Muscle of arm (tissue), 12 donors: ENCODE measurements around the gene NUDT8. TPM values are rescaled to one million over a fixed set of nuclear protein-coding genes. Genes with fewer than 3 reads are reported as not detected.
"Not testable (repeated sequence)": the region's sequence is repeated elsewhere in the genome, so short reads cannot be mapped to it uniquely, and the experiment has no call there.

ENCODE experiments used
- DNase-seq: peaks from one replicate; pipeline ENCODE4 v3.0.0-alpha.2; 2013
- polyA plus RNA-seq, 12 donors: library from polyadenylated mRNA; unstranded; fragments of 120-200 nt; gene quantifications; one replicate each; pipeline ENCODE4 v1.2.1, GENCODE V29; 2013; ENCODE audit not compliant: insufficient read length in 12 of 12

NUDT8 gene
- polyA plus RNA-seq, 12 donors = 1.9 to 4.0 (median 3.2) TPM; not detected in 2

DNA sequence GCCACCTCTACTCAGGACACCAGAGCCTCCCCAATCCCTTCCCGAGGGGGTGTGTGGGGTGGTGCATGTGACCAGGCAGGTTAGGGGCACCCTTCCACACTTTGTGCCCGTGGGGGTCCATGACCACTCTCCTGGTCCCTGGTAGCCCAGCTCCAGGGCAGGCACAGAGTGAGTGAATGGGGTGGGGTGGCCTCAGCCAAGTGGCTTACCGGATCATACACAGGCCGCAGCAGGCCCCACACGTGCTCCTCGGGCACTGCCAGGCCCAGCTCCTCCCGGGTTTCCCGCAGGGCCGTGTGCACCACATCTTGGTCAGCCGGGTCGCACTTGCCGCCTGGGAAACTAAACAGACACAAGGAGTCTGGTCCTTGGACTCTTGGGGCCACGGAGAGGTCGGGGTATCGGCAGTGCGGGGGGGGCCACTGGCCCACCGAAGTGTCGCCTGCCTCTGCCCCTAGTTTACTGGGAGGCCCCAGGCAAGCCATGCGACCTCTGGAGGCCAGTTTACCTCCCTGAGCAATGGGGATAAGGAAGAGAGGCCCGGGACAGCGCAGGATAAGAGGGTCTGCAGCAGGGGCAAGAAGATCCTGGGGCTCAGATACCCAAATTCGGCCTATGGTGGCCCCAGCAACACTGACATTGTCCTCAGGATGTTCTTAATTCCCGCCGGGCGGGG, 889 bp downstream of the NUDT8 start:
- no peak for DNase-seq

DNA sequence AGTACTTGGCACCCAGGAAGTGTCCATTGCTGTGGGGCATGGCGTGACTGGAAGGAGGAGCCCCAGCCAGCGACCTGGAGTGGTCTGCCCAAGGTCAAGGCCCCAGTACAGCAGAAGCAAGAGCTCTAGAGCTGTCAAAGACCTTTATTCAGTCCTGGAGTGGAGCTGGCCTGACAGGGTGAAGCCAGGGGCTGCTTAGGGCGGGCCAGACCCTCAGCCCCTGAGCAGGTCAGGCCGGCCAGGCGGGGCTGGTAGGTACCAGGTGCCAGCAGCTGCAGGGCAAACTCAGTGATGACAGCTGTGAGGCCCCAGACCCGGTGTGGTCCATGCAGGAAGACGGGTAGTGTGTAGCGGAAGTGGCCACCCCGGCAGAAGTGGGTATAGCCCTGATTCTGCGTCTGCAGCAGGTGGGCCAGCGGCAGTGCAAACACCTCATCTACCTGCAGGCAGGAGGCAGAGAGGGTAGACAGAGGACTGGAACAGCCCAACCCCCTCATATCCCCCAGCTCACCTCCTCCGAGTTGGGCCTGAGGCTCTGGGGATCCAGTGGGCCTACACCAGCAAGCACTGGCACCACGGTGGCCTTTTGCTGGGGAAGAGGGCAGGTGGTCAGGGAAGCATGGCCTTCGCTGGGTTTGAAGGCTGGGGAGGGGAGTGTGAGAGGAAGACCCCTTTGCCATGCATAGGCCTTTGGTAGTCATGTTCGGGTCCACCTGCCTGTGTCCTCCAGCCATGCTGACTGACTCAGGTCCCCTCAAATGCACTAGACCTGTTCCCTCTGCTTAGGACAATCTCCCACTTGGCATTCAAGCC, 1.7 kb downstream of the NUDT8 start:
- no peak for DNase-seq

DNA sequence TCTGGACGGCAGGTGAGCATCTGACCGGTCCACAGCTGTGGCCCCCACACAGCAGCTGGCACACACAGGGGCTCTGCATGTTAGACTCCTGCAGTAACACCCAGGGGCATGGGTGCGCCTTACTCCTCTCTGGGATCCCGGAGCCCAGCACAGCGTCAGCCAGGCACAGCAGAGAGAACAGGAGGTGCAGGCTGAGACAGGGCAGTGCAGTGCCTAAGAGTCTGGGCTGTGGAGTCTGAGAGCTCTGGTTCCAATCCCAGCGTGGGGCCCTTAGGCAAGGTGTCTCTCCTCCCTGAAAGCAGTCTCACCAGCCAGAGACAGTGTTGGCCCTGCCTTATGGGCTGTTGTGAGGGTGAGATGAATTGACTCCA, 2.3 kb downstream of the NUDT8 start:
- DNase-seq = no peak

DNA sequence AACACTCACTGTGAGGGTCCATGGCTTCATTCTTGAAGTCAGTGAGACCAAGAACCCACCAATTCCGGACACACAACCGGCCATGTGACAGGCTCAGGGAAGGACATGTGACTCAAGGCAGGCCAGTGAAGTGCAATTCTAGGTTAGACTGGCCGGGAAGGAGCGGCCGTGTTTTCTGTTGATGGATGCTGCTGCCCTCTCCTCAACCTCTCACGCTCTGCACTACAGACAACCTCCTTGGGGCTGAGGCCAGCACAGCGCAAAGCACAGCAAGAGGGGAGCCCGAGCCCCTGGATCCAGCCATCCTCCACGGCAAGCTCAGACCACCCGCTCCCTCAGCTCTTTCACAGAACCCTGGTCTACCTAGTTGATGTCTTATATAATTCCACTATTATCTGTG, 2.8 kb downstream of the NUDT8 start:
- DNase-seq = no peak

DNA sequence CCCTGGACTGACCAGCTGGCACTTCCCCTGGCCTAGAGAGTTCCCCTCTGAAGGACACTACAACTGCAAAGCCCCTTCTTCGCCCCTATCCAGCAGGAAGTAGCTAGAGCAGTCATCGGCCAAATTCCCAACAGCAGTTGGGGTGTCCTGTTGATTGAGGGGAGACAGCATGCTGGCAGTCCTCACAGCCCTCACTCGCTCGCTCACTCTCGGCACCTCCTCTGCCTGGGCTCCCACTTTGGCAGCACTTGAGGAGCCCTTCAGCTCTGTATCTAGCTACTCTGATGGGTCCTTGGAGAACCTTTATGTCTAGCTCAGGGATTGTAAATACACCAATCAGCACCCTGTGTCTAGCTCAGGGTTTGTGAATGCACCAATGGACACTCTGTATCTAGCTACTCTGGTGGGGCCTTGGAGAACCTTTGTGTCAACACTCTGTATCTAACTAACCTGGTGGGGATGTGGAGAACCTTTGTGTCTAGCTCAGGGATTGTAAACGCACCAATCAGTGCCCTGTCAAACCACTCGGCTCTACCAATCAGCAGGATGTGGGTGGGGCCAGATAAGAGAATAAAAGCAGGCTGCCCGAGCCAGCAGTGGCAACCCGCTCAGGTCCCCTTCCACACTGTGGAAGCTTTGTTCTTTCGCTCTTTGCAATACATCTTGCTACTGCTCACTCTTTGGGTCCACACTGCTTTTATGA, 3.5 kb downstream of the NUDT8 start:
- DNase-seq = not testable (repeated sequence)

DNA sequence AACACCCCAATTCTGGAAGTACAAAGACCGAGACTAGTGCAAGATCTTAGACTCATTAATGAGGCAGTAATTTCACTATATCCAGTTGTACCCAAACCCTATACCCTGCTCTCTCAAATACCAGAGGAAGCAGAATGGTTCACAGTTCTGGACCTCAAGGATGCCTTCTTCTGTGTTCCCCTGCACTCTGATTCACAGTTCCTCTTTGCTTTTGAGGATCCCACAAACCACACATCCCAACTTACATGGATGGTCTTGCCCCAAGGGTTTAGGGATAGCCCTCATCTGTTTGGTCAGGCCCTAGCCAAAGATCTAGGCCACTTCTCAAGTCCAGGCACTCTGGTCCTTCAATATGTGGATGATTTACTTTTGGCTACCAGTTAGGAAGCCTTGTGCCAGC, 5.9 kb downstream of the NUDT8 start:
- not testable (repeated sequence) for DNase-seq

DNA sequence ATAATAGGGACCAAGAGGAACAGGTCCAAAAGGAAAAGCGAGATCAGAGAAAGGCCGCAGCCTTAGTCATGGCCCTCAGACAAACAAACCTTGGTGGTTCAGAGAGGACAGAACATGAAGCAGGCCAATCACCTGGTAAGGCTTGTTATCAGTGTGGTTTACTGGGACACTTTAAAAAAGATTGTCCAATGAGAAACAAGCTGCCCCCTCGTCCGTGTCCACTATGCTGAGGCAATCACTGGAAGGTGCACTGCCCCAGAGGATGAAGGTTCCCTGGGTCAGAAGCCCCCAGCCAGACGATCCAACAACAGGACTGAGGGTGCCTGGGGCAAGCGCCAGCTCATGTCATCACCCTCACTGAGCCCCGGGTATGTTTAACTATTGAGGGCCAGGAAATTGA, 6.8 kb downstream of the NUDT8 start:
- not testable (repeated sequence) for DNase-seq

DNA sequence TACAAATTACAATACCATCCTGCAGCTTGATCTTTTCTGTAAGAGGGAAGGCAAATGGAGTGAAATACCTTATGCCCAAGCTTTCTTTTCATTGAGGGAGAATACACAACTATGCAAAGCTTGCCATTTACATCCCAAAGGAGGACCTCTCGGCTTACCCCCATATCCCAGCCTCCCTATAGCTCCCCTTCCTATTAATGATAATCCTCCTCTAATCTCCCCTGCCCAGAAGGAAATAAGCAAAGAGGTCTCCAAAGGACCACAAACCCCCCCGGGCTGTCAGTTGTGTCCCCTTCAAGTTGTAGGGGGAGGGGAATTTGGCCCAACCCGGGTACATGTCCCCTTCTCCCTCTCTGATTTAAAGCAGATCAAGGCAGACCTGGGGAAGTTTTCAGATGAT, 7.8 kb downstream of the NUDT8 start:
- DNase-seq = not testable (repeated sequence)

DNA sequence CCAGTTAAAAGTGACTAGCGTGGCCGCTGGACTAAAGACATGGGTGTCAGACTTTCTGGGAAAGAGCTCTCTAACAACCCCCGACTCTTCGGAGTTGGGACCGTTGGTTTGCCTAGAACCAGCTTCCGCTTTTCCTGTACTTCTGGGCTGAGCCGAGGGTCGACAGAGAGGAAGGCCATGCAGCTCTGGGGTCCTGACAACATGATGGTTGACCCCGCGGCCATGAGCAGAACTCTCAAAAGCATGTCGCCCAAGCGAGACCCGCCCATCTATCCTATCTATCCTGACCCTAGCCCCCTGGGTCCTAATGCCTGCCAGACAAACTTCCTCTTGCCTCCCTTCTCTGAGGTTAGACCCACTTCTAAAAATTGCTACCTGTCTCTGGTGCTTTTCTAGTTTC, 9.1 kb downstream of the NUDT8 start:
- not testable (repeated sequence) for DNase-seq

DNA sequence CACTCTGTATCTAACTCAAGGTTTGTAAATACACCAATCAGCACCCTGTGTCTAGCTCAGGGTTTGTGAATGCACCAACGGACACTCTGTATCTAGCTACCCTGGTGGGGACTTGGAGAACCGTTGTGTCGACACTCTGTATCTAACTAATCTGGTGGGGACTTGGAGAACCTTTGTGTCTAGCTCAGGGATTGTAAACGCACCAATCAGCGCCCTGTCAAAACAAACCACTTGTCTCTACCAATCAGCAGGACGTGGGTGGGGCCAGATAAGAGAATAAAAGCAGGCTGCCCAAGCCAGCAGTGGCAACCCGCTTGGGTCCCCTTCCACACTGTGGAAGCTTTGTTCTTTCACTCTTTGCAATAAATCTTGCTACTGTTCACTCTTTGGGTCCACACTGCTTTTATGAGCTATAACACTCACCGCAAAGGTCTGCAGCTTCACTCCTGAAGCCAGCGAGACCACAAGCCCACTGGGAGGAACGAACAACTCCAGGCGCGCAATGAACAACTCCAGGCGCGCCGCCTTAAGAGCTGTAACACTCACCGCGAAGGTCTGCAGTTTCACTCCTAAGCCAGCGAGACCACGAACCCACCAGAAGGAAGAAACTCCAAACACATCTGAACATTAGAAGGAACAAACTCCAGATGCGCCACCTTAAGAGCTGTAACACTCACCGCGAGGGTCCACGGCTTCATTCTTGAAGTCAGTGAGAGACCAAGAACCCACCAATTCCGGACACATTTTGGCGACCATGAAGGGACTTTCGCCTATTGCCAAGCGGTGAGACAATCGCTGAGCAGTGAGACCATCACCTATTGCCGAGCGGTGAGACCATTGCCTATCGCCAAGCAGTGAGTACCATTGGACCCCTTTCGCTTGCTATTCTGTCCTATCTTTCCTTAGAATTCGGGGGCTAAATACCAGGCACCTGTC, 9.8 kb downstream of the NUDT8 start:
- DNase-seq = not testable (repeated sequence)

DNA sequence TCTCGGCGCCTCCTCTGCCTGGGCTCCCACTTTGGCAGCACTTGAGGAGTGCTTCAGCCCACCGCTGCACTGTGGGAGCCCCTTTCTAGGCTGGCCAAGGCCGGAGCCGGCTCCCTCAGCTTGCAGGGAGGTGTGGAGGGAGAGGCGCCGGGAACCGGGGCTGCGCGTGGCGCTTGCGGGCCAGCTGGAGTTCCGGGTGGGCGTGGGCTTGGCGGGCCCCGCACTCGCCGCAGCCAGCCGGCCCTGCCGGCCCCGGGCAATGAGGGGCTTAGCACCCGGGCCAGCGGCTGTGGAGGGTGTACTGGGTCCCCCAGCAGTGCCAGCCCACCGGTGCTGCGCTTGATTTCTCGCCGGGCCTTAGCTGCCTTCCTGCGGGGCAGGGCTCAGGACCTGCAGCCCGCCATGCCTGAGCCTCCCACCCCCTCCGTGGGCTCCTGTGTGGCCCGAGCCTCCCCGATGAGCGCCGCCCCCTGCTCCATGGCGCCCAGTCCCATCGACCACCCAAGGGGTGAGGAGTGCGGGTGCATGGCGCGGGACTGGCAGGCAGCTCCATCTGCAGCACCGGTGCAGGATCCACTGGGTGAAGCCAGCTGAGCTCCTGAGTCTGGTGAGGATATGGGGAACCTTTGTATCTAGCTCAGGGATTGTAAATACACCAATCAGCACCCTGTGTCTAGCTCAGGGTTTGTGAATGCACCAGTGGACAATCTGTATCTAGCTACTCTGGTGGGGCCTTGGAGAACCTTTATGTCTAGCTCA, 10.7 kb downstream of the NUDT8 start:
- DNase-seq = not testable (repeated sequence)

DNA sequence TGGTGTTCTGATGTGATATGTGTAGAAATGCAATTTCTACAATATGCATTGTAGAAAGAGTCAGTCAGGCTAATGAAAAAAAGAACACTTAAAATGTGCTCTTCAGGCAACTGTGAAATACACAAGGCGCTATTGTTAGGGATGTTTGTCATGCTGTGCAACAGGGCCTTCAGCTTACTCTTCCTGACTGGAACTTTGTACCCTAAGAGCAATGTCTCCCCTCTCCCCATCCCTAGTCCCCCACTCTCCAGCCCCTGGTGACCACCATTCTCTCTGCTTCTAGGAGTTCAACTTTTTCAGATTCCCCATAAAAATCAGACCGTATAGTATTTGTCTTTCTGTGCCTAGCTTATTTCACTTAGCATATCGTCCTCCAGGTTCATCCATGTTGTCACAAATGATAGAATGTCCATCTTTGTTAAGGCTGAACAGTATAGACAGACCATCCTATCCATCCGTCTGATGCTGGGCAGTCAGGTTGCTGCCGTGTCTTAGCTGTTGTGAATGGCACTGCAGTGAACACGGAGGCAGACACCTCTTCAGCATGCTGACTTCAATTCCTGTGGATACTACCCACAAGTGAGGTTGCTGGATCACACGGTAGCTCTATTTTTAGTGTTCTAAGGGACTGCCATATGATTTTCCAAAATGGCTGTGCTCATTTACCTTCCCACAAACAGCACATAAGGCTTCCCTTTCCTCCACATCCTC, 12.3 kb downstream of the NUDT8 start:
- no peak for DNase-seq

DNA sequence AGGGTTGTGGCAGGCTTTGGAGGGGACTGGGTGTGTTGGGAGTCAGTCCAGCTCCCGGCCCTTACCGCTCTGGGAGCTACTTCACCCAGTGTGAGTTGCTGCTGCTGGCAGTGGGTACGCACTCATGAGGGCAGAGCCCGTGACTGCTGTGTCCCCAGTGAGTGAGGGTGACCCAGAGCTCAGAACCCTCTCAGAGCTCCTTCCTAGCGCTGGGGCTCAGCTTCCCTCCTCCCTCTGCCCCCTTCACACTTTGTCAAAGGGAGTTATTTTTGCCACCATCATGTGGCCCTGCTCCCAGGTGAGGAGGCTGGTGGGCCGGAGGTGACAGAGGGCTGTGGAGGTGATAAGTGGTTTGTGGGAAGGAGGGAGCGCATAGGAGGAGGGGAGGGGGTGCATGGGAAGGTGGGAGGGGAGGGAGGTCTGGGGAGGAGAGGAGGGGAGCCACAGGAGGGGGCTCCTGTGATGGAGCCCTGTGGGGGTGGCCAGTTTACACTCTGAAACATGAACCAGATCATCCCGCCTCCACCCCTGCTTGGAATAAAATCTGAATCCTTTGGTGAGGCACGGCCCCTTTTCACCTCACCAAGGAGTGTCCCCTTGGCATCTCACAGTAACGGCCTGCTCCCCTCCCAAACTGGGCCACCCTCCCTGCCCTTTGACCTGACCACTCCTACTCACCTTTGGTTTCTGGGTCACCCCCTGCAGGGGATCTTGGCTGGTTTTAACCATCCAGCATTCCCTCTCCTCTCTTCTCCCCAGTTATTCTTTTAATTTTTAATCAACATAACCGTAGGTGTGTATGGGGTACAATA, 13.1 kb downstream of the NUDT8 start:
- DNase-seq = no peak

DNA sequence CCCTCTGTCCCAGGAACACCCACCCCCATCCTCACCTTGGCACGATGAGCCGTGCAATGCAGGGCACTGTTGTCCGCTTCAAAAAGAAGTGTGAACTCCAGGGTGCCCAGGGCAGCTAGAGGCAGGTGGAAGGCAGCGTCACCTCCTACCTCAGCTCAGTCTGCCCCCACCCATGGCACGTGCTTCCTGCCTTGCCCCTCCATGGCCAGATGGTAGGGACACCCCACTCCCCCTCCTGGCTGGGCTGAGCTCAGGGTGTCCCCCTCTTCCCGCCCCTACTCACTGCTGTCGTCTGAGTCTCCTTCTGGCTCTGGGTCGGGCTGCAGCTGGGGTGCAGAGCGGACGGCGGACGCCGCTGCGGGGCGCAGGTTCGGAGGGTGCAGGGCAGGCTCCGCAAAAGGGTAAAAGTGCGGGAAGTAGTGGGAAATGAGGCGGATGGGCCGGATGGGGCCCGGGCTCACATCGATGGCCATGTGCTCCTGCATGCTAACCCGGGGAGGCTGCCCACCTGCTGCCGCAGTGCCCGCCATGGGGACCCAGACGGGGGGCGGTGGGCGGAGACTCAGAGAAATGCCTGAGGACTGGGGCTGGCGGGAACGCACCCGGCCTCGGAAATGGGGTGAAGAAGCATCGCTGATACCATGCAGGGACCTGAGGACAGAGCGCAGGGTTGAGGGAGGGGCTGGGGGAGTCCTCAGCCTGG, 13.9 kb downstream of the NUDT8 start:
- no peak for DNase-seq

DNA sequence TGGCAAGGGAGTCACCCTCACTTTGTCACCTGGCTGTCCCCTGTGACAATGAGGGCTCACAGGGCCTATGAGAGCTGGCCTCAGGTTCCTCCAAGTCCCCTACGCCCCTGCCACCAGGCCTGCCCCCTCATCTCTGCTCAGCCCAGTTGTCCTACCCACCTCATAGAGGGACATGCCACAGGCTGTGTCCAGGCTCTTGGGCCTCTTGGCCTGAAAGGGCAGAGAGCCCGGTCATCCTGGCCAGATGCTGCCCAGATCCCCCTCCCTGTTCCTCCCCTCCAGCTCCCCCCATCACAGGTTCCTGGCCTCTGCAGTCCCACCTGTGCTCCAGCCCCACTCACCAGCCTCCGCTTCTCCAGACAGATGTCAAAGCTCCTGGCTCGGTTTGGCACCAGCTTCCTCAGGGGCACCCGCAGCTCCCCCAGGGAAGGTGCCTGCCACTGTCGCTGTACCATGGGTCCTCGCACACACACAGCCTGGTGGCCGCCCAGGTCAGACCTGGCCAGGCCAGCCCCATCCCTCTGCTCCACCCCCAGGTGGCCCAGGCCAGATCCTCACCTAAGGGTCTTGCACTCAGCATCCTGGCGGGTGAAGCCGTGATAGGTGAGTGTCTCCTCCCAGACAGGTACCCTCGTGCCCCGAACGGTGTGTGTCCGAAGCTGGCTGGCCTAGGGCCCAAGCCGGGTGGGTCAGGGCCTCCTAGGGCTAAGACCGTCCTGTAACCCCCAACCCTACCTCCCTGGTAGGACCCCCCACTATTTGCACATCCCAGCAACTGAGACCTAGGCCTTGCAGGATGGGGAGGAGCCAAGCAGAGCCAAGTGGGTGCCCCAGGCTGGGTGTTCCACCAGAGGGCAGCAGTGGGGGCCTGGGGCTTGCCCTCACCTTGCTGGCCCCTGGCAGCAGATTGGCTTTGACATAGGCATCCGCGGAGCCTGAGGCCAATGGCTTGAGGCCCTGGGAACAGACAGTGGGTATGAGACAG, 14.7 kb downstream of the NUDT8 start:
- no peak for DNase-seq

DNA sequence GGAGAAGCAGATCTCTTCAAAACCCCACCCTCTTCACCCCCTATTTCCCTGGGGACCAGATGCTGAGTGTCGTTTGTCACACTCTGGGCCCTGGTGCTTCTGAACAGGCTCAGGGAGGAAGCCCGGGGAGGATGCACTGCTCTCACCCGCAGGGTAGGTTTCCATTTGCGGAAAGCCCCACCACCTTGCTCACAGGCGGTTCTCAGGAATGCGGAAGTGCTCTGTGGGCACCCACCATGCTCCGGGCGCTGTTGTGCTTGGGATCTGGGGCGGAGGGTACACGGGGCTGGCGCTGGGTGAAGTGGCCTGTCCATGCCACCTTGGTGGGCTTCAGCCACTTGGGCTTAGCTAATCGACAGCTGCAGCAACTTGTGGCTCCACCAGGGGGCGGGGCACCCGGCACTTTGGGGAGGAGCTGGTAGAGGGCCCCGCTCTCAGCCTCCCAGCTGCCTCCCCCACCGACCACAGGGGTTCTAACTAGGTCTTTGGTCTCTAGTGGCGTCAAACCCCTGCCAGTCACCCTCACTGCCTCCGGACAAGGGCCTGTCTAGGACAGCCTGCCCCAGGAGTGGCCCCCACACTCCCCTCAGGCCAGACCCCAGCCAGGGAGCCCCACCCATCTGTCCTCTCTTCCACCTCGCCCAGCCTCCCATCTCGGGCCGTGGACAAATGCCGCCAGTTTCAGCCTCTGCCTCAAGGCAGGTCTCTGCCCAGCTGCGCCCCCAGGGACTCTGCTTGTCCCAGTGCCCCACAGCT, 15.6 kb downstream of the NUDT8 start:
- DNase-seq = peak; percentile 35
